Measurements from ENCODE around the gene LENG8. TPM values are rescaled to one million over a fixed set of nuclear protein-coding genes. Genes with fewer than 3 reads are reported as not detected.

LENG8 gene
- total RNA-seq, 1 donor from 2014 or later, result 36.6 TPM

- H3K4me1 Mint-ChIP-seq, result peaks cover 5% of the 10 kb centered on the region
- peaks cover 8% of the 10 kb centered on the region for H3K27me3 Mint-ChIP-seq (ENCODE audit: insufficient read depth, low read depth)
- Histone ChIP-seq H3K4me1 (no peaks in the 10 kb centered on the region), H3K79me2 (ENCODE audit: low read depth) (peaks cover 26% of the 10 kb centered on the region), H3K27me3 (no peaks in the 10 kb centered on the region), H3K4me3 (no peak overlapping the region), H3K27ac (no peak overlapping the region), H4K20me1 (ENCODE audit: low read depth) (peaks cover 77% of the 10 kb centered on the region), H3K4me2 (no peak overlapping the region), H3K36me3 (no peaks in the 10 kb centered on the region), H3K9ac (no peak overlapping the region), H3F3A (ENCODE audit: low read depth) (peaks cover 4% of the 10 kb centered on the region), H2AFZ (replicated peaks) (no peak overlapping the region), H3K9me3 (ENCODE audit: low read depth) (no peaks in the 10 kb centered on the region)
- H3K27ac Mint-ChIP-seq, result no peak overlapping the region
- H3K4me3 Mint-ChIP-seq, result no peak overlapping the region
- no peaks in the 10 kb centered on the region for H3K9me3 Mint-ChIP-seq
- TF ChIP-seq CTCF (IDR thresholded peaks at IDR 0.05) (no peak), EZH2 (IDR thresholded peaks at IDR 0.05) (no peak), EZH2phosphoT487 (IDR thresholded peaks at IDR 0.05) (no peak)
- DNase-seq (ENCODE audit: low spot score), result no peak
- H3K36me3 Mint-ChIP-seq, result peaks cover 35% of the 10 kb centered on the region
Observed at GRCh38 chr19:54455786-54456422, 6.9 kb downstream of the LENG8 start.

- H3K79me2 ChIP-seq (ENCODE audit: low read depth), result peaks cover 18% of the 10 kb centered on the region
- Mint-ChIP-seq H3K36me3 (peaks cover 29% of the 10 kb centered on the region), H3K4me3 (no peak overlapping the region)
Observed at GRCh38 chr19:54456423-54457373, 7.7 kb downstream of the LENG8 start.

More at GRCh38 chr19:54456423-54457373, 7.7 kb downstream of the LENG8 start:
- no peak overlapping the region for H3K4me2 ChIP-seq
- H3K9me3 ChIP-seq (ENCODE audit: low read depth), result no peaks in the 10 kb centered on the region
- H3K27ac Mint-ChIP-seq, result no peak overlapping the region
- H3K27ac ChIP-seq, result no peak overlapping the region
- no peak overlapping the region for H2AFZ ChIP-seq (replicated peaks)
- peaks cover 2% of the 10 kb centered on the region for H3K4me1 Mint-ChIP-seq
- no peak overlapping the region for H3K9ac ChIP-seq
- H3K4me1 ChIP-seq, result no peaks in the 10 kb centered on the region
- TF ChIP-seq EZH2 (IDR thresholded peaks at IDR 0.05) (no peak), EZH2phosphoT487 (IDR thresholded peaks at IDR 0.05) (no peak), CTCF (IDR thresholded peaks at IDR 0.05) (no peak)
- peaks cover 7% of the 10 kb centered on the region for H3F3A ChIP-seq (ENCODE audit: low read depth)
- no peaks in the 10 kb centered on the region for H3K27me3 ChIP-seq
- H3K4me3 ChIP-seq, result no peak overlapping the region
- H3K9me3 Mint-ChIP-seq, result no peaks in the 10 kb centered on the region
- no peaks in the 10 kb centered on the region for H3K36me3 ChIP-seq
- H4K20me1 ChIP-seq (ENCODE audit: low read depth), result peaks cover 75% of the 10 kb centered on the region
- peaks cover 8% of the 10 kb centered on the region for H3K27me3 Mint-ChIP-seq (ENCODE audit: insufficient read depth, low read depth)
- no peak for DNase-seq (ENCODE audit: low spot score)
